ENCODE results near the gene EFTUD2. TPM values are rescaled to one million over a fixed set of nuclear protein-coding genes. Genes with fewer than 3 reads are reported as not detected.

EFTUD2 gene
- polyA plus RNA-seq, 10 donors, result 53.8 to 77.5 (median 64.4) TPM

- DNase-seq, result no peak
Observed at GRCh38 chr17:44889003-44889402, 10.2 kb downstream of the EFTUD2 start.

DNA sequence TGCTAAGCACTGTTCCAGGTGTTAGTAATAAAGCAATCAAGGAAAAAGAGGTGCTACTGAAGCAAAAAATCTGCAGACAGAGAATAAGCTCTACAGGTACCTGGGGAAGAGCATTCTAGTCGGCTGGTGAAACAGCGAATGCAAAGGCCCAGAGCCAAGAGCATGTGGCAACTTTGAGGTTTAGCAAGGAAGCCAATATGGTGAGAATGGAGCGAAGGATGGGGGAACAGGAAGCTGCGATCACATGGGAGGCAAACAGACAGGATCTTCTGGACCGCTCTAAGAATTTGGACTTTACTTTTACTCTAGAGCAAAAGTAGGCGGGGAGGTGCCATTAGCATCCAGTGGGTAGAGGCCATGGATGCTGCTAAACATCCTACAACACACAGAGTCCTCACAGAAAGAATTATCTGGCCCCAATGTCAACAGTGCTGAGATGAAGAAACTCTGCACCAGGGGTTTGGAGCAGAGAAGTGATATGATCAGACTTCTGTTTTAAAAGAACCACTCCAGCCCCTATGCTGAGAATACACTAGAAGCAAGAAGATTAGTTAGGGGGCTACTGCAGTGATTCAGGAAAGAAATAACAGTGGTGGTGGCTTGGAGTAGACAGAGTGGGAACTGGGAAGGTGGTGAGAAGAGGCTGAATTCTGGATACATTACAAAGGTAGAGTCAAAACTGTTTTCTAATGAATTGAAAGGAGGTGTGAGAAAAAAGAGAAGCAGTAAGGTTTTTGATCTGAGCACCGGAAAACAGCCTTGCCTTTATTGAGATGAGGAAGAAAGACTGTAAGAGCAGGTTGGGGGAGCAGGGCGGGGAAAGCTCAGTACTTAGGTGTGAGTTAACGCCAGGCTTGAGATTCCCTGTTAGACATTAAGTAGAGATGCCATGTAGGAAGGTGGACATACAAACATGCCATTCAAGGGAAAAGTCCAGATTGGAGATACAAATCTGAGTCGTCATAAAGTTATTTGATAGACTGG, 11.0 kb downstream of the EFTUD2 start:
- no peak for DNase-seq

GRCh38 chr17:44887016-44887415, 12.2 kb downstream of the EFTUD2 start:
- no peak for DNase-seq

DNA sequence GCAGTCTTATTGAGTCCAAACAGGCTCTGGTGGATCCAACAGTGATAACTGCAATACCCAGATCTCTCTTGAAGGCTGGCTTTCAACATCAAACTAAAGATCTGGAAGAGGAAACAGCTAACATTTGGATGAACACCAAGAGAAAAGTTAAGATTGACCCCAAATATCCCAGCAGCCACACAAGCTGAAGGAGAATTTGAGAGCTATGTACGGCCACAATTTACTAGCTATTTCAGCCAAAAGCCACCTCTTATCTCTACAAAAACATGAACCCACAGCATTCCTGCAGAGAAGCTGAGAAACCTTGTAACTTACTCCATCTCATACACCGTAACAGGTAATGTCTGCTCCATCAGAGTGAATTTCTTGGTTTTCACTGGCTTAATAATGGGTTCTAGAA, 14.3 kb downstream of the EFTUD2 start:
- no peak for DNase-seq

- DNase-seq, result no peak
Observed at GRCh38 chr17:44881145-44881544, 18.1 kb downstream of the EFTUD2 start.

- no peak for DNase-seq
Observed at GRCh38 chr17:44880062-44880461, 19.2 kb downstream of the EFTUD2 start.

GRCh38 chr17:44879376-44879775, 19.9 kb downstream of the EFTUD2 start:
- DNase-seq, result no peak

DNA sequence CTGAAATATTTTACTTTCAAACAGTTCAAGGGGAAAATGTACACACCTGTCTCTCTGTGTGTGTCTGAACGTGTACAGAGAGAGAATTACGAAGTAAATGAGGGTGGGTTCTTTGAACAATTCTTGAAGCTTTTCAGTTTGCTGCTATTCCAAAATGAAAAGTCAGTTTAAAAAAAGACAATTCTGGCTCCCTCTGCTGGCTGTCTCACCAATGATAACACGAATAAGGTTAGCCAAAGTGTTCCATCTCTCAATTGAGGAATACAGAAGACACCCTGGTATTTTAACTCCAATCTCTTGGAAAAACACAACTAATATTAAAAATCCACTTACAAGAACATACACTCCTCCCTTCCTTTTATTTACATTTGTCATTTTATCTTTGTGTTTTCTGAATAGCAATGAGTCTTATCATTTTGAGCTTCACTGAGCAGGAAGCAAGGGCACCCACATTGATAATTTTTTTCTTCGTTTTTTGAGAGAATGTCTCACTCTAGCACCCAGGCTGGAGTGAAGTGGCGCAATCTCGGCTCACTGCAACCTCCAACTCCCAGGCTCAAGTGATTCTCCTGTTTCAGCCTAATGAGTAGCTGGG, 20.5 kb downstream of the EFTUD2 start:
- DNase-seq, result peak; percentile 48 to 68 (median 50)

DNA sequence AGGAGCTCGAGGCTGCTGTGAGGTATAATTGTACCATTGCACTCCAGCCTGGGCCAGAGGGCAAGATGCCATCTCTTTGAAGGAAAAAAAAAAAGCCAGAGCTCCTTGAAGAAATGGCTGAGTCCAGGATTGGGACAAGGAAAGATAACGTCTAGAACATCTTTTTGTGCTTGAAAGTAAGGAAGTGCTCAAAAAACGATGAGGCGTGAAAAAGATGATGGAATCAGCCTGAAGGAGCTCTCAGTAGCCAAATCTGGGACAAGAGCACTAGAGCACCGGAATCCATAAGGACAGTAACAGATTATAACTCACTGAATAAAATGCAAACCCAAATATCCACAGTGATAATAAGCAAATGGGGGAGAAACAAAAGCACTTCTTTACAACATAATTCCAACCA, 22.1 kb downstream of the EFTUD2 start:
- no peak for DNase-seq

- no peak for DNase-seq
Observed at GRCh38 chr17:44875761-44876160, 23.5 kb downstream of the EFTUD2 start.

- DNase-seq, result no peak
Observed at GRCh38 chr17:44872131-44872768, 27.0 kb downstream of the EFTUD2 start.

DNA sequence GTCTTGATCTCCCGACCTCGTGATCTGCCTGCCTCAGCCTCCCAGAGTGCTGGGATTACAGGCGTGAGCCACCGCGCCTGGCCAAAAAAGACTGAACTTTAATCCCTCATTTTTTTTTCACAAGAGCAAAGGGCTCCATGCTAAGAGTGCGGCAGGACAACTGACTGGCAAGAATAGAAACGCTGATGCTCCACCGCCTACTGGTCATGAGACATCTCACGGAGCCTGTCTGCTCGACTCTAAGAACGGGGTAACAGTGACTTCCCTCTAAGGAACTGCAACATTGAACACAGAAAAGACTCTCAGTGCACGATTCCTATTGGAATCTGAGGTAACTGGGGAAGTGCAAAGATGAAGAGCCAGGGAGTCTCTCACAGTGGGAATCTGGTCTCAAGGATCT, 27.7 kb downstream of the EFTUD2 start:
- no peak for DNase-seq

DNA sequence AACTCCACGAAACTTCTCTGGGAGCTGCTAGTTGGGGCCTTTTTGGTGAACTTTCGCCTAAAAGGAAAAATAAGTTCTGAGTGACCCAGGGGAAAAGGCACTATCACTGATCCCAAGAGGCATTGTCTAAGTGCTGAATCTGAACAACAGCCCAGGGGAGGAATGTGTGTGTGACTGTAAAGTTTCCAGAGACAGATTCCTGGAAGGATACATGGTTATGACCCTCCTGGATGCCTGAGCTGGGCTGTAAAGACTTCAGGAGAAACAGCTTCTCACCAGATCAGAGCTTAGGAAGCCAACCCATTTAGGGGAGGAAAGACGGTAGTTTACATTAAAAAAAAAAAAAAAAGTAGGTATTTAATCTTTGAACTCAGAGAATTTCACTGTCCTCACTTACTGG, 31.4 kb downstream of the EFTUD2 start:
- no peak for DNase-seq

DNA sequence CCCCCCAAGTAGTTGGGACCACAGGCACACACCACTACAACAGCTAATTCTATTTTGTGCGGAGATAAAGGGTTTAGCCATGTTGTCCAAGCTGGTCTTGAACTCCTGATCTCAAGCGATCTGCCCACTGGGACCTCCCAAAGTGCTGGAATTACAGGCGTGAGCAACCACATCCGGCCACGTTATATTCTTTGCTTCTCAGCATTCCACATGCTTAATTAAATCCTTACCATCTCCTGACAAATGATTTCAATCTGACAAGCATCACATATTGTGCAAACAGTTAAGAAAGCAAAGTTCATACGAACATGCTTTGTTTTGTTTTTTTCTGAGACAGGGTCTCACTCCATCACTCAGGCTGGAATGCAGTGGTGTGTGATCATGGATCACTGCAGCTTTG, 33.3 kb downstream of the EFTUD2 start:
- DNase-seq, result peak in 1 of 3 donors; percentile 55

- peak; percentile 75 to 83 (median 81) for DNase-seq
Observed at GRCh38 chr17:44865231-44865660, 34.0 kb downstream of the EFTUD2 start.

DNA sequence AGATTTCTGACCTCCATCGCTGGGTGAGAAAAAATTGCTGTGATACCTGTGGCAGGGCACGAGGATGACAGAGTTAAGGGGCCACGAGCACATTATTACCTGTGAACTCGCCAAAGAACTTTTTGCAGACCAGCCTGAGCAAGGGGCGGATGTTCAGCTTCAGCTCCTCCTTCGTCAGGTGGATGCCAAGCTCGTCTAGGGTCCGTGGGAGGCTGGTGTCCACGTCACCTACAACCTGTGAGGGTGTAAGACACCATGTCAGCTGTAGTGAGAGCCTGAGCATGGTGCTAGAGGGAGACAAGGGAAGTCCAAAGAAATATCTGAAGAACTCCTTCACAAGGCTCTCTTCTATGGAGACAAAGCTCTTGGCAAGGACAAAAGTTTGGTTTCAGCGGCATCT, 34.4 kb downstream of the EFTUD2 start:
- DNase-seq, result no peak

GRCh38 chr17:44863061-44863918, 36.0 kb downstream of the EFTUD2 start:
- no peak for DNase-seq

GRCh38 chr17:44862278-44862914, 36.8 kb downstream of the EFTUD2 start:
- no peak for DNase-seq

- no peak for DNase-seq
Observed at GRCh38 chr17:44859701-44860100, 39.5 kb downstream of the EFTUD2 start.

GRCh38 chr17:44854192-44854591, 45.1 kb downstream of the EFTUD2 start:
- no peak for DNase-seq

- no peak for DNase-seq
Observed at GRCh38 chr17:44850612-44851011, 48.6 kb downstream of the EFTUD2 start.

All from muscle of back (tissue), 11 donors.